GM23338 (cell line): Measurements from ENCODE around the gene PFKM. TPM values are rescaled to one million over a fixed set of nuclear protein-coding genes. Genes with fewer than 3 reads are reported as not detected.

Source experiments
- ATAC-seq: fragments of 200-7000 bp; cut with Tn5 transposase; 3 replicates; pipeline ENCODE4 v1.9.1; 2020
- DNase-seq: peaks from one replicate; pipeline ENCODE4 v3.0.0-alpha.2; 2015; ENCODE audit warnings: low spot score
- H2AFZ ChIP-seq: fragments of 200-600 bp; sonication (generic); 2 replicates; pipeline ENCODE4 v1.8.0; 2016; ENCODE audit warnings: antibody characterized with exemption, mild to moderate bottlenecking, moderate library complexity
- H3F3A ChIP-seq: fragments of 200-600 bp; sonication (generic); replicated peaks from 2 replicates; pipeline ENCODE4 v1.8.0; 2017; ENCODE audit warnings: antibody characterized with exemption, mixed run types, low read depth
- H3K27ac ChIP-seq: fragments of 200-600 bp; sonication (generic); 2 replicates; pipeline ENCODE4 v1.6.1; 2016; ENCODE audit warnings: low read depth
- H3K27me3 ChIP-seq: fragments of 200-600 bp; sonication (generic); 2 replicates; pipeline ENCODE4 v1.8.0; 2016; ENCODE audit warnings: mild to moderate bottlenecking, mixed run types, moderate library complexity; ENCODE audit not compliant: insufficient read depth
- H3K36me3 ChIP-seq: fragments of 200-600 bp; sonication (generic); 2 replicates; pipeline ENCODE4 v1.8.0; 2016; ENCODE audit warnings: mild to moderate bottlenecking; ENCODE audit not compliant: insufficient read depth
- H3K4me1 ChIP-seq: fragments of 200-600 bp; sonication (generic); 2 replicates; pipeline ENCODE4 v1.8.0; 2016; ENCODE audit warnings: mild to moderate bottlenecking, moderate library complexity; ENCODE audit not compliant: insufficient read depth
- H3K4me2 ChIP-seq: fragments of 200-600 bp; sonication (generic); 2 replicates; pipeline ENCODE4 v1.7.1; 2017; ENCODE audit warnings: mixed run types
- H3K4me3 ChIP-seq: fragments of 200-600 bp; sonication (generic); 2 replicates; pipeline ENCODE4 v1.6.1; 2016; ENCODE audit warnings: mixed run types
- H3K79me2 ChIP-seq: fragments of 200-600 bp; sonication (generic); replicated peaks from 2 replicates; pipeline ENCODE4 v1.8.0; 2017; ENCODE audit warnings: mild to moderate bottlenecking; ENCODE audit not compliant: insufficient read depth
- H3K9me2 ChIP-seq: fragments of 200-600 bp; sonication (generic); 2 replicates; pipeline ENCODE4 v1.8.0; 2017; ENCODE audit not compliant: insufficient read depth
- H4K20me1 ChIP-seq: fragments of 200-600 bp; sonication (generic); replicated peaks from 2 replicates; pipeline ENCODE4 v1.8.0; 2017; ENCODE audit warnings: mild to moderate bottlenecking; ENCODE audit not compliant: insufficient read depth
- H3K27ac Mint-ChIP-seq: 2 replicates; pipeline ENCODE4 v1.8.0; 2020; ENCODE audit warnings: inconsistent platforms, mild to moderate bottlenecking, moderate library complexity, mixed read lengths
- H3K27me3 Mint-ChIP-seq: 3 replicates; pipeline ENCODE4 v1.8.0; 2022; ENCODE audit warnings: low read depth, mild to moderate bottlenecking, moderate library complexity, mixed read lengths, inconsistent platforms; ENCODE audit not compliant: insufficient read depth, poor library complexity
- H3K36me3 Mint-ChIP-seq: 3 replicates; pipeline ENCODE4 v1.8.0; 2021; ENCODE audit warnings: low read depth, mild to moderate bottlenecking, inconsistent platforms, moderate library complexity, mixed read lengths
- H3K4me1 Mint-ChIP-seq: 3 replicates; pipeline ENCODE4 v1.8.0; 2020; ENCODE audit warnings: mild to moderate bottlenecking, inconsistent platforms, mixed read lengths
- H3K4me3 Mint-ChIP-seq: 3 replicates; pipeline ENCODE4 v1.8.0; 2021; ENCODE audit warnings: moderate library complexity, mild to moderate bottlenecking, inconsistent platforms, mixed read lengths
- H3K9me3 Mint-ChIP-seq: 3 replicates; pipeline ENCODE4 v1.8.0; 2020; ENCODE audit warnings: moderate library complexity, mild to moderate bottlenecking, inconsistent platforms, mixed read lengths
- CREB1 ChIP-seq: fragments of 250-450 bp; sonication (Bioruptor Pico); IDR thresholded peaks from 2 replicates; pipeline ENCODE4 v1.5.0; 2020; ENCODE audit warnings: low read depth, mild to moderate bottlenecking, moderate library complexity
- ETS1 ChIP-seq: IDR thresholded peaks from 2 replicates; pipeline ENCODE4 v1.6.1; 2016; ENCODE audit warnings: antibody characterized with exemption
- EZH2phosphoT487 ChIP-seq: fragments of 200-600 bp; sonication (generic); IDR thresholded peaks from one replicate; pipeline ENCODE4 v1.8.1; 2018; ENCODE audit warnings: antibody characterized with exemption; ENCODE audit not compliant: unreplicated experiment
- JUNB ChIP-seq: IDR thresholded peaks from one replicate; pipeline ENCODE4 v1.6.1; 2016; ENCODE audit warnings: antibody characterized with exemption; ENCODE audit not compliant: unreplicated experiment
- NANOG ChIP-seq: IDR thresholded peaks from 2 replicates; pipeline ENCODE4 v1.6.1; 2016; ENCODE audit warnings: antibody characterized with exemption, borderline replicate concordance
- POLR2AphosphoS5 ChIP-seq: IDR thresholded peaks from 2 replicates; pipeline ENCODE4 v1.6.1; 2016; ENCODE audit warnings: antibody characterized with exemption, low read depth
- ZNF114 ChIP-seq: fragments of 250-450 bp; sonication (Bioruptor Pico); IDR thresholded peaks from 2 replicates; pipeline ENCODE4 v1.5.0; 2020; ENCODE audit warnings: mild to moderate bottlenecking, moderate library complexity
- polyA plus RNA-seq: library from polyadenylated mRNA; unstranded; fragments of >200 nt; fragmentation: Nextera tagmentation; extraction: Ambion mirVana; gene quantifications from 2 replicates; pipeline ENCODE4 v1.2.1, GENCODE V29; 2016
- total RNA-seq: library from RNA; depleted of rRNA; stranded (reverse); fragments of >200 nt; shearing (Covaris generic); gene quantifications from 2 replicates; pipeline ENCODE4 v1.2.3, GENCODE V29; 2014
- TF ChIP-seq, protein P1 (sequence below), 2 experiments: fragments of 200-600 bp in 1 of 2; sonication (generic) in 1 of 2; conservative IDR thresholded peaks; 2 replicates each; pipeline versions ENCODE4 v1.5.1 to v1.6.1; 2016 to 2017; ENCODE audit warnings: antibody characterized with exemption in 2 of 2, low read depth in 2 of 2, mild to moderate bottlenecking in 2 of 2, moderate library complexity in 1 of 2
- TF ChIP-seq, protein P2 (sequence below): fragments of 250-450 bp; sonication (Bioruptor Pico); IDR thresholded peaks from 2 replicates; pipeline ENCODE4 v1.5.0; 2020; ENCODE audit warnings: mild to moderate bottlenecking, moderate library complexity

The PFKM gene
- total and polyA plus RNA-seq, 2 experiments from 2014 or later = 47.2 to 82.5 TPM

- TF ChIP-seq, protein P1, sequence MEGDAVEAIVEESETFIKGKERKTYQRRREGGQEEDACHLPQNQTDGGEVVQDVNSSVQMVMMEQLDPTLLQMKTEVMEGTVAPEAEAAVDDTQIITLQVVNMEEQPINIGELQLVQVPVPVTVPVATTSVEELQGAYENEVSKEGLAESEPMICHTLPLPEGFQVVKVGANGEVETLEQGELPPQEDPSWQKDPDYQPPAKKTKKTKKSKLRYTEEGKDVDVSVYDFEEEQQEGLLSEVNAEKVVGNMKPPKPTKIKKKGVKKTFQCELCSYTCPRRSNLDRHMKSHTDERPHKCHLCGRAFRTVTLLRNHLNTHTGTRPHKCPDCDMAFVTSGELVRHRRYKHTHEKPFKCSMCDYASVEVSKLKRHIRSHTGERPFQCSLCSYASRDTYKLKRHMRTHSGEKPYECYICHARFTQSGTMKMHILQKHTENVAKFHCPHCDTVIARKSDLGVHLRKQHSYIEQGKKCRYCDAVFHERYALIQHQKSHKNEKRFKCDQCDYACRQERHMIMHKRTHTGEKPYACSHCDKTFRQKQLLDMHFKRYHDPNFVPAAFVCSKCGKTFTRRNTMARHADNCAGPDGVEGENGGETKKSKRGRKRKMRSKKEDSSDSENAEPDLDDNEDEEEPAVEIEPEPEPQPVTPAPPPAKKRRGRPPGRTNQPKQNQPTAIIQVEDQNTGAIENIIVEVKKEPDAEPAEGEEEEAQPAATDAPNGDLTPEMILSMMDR (conservative IDR thresholded peaks at IDR 0.05; ENCODE audit: low read depth in 2 of 2) = no peak
Measured at GRCh38 chr12:48075832-48076231, 43.3 kb upstream of the PFKM start (continued).

- DNase-seq (no peak), ATAC-seq (no peak)
- Histone ChIP-seq H3K4me3 (no peak overlapping the region), H3K4me2 (no peak overlapping the region), H3K79me2 (no peaks in the 10 kb centered on the region), H3F3A (no peaks in the 10 kb centered on the region), H3K4me1 (no peaks in the 10 kb centered on the region), H2AFZ (no peak overlapping the region), H3K36me3 (peaks cover 13% of the 10 kb centered on the region), H4K20me1 (no peaks in the 10 kb centered on the region; the same call in none of the 2 replicates), H3K27me3 (no peaks in the 10 kb centered on the region), H3K27ac (no peak overlapping the region), H3K9me2 (no peaks in the 10 kb centered on the region)
- peaks cover 25% of the 10 kb centered on the region; the same call in 2 of the 3 replicates for H3K36me3 Mint-ChIP-seq
- H3K4me1 Mint-ChIP-seq = no peaks in the 10 kb centered on the region
- peaks cover 3% of the 10 kb centered on the region for H3K27me3 Mint-ChIP-seq
- no peak overlapping the region for H3K4me3 Mint-ChIP-seq
- no peak for TF ChIP-seq EZH2phosphoT487
- TF ChIP-seq NANOG = no peak
- TF ChIP-seq ZNF114 (CRISPR knock-in tag) = no peak
- H3K9me3 Mint-ChIP-seq = no peaks in the 10 kb centered on the region
- no peak overlapping the region for H3K27ac Mint-ChIP-seq
Measured at GRCh38 chr12:48077111-48077510, 42.1 kb upstream of the PFKM start.

DNA sequence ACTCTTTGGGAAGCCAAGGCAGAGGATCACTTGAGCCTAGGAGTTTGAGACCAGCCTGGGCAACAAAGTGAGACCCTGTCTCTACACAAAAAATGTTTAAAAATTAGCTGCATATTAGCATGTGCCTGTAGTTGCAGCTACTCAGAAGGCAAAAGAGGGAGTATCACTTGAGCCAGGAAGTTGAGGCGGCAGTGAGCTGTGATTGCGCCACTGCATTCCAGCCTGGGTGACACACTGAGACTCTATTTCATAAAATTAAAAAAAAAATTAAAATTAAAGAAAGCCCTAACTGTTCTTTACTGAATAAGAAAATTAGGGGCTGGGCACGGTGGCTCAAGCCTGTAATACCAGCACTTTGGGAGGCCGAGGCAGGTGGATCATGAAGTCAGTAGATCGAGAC is 40.3 kb upstream of the PFKM start:
- peaks cover 21% of the 10 kb centered on the region for H3K36me3 ChIP-seq
- Mint-ChIP-seq H3K36me3 (peaks cover 34% of the 10 kb centered on the region; the same call in 2 of the 3 replicates), H3K27ac (no peak overlapping the region), H3K4me1 (no peaks in the 10 kb centered on the region), H3K4me3 (no peak overlapping the region), H3K27me3 (peaks cover 3% of the 10 kb centered on the region), H3K9me3 (no peaks in the 10 kb centered on the region)
- H3K4me2 ChIP-seq = no peak overlapping the region
- TF ChIP-seq POLR2AphosphoS5 (no peak), NANOG (no peak), JUNB (no peak), CREB1 (no peak), ETS1 (no peak)
- TF ChIP-seq, protein P2, sequence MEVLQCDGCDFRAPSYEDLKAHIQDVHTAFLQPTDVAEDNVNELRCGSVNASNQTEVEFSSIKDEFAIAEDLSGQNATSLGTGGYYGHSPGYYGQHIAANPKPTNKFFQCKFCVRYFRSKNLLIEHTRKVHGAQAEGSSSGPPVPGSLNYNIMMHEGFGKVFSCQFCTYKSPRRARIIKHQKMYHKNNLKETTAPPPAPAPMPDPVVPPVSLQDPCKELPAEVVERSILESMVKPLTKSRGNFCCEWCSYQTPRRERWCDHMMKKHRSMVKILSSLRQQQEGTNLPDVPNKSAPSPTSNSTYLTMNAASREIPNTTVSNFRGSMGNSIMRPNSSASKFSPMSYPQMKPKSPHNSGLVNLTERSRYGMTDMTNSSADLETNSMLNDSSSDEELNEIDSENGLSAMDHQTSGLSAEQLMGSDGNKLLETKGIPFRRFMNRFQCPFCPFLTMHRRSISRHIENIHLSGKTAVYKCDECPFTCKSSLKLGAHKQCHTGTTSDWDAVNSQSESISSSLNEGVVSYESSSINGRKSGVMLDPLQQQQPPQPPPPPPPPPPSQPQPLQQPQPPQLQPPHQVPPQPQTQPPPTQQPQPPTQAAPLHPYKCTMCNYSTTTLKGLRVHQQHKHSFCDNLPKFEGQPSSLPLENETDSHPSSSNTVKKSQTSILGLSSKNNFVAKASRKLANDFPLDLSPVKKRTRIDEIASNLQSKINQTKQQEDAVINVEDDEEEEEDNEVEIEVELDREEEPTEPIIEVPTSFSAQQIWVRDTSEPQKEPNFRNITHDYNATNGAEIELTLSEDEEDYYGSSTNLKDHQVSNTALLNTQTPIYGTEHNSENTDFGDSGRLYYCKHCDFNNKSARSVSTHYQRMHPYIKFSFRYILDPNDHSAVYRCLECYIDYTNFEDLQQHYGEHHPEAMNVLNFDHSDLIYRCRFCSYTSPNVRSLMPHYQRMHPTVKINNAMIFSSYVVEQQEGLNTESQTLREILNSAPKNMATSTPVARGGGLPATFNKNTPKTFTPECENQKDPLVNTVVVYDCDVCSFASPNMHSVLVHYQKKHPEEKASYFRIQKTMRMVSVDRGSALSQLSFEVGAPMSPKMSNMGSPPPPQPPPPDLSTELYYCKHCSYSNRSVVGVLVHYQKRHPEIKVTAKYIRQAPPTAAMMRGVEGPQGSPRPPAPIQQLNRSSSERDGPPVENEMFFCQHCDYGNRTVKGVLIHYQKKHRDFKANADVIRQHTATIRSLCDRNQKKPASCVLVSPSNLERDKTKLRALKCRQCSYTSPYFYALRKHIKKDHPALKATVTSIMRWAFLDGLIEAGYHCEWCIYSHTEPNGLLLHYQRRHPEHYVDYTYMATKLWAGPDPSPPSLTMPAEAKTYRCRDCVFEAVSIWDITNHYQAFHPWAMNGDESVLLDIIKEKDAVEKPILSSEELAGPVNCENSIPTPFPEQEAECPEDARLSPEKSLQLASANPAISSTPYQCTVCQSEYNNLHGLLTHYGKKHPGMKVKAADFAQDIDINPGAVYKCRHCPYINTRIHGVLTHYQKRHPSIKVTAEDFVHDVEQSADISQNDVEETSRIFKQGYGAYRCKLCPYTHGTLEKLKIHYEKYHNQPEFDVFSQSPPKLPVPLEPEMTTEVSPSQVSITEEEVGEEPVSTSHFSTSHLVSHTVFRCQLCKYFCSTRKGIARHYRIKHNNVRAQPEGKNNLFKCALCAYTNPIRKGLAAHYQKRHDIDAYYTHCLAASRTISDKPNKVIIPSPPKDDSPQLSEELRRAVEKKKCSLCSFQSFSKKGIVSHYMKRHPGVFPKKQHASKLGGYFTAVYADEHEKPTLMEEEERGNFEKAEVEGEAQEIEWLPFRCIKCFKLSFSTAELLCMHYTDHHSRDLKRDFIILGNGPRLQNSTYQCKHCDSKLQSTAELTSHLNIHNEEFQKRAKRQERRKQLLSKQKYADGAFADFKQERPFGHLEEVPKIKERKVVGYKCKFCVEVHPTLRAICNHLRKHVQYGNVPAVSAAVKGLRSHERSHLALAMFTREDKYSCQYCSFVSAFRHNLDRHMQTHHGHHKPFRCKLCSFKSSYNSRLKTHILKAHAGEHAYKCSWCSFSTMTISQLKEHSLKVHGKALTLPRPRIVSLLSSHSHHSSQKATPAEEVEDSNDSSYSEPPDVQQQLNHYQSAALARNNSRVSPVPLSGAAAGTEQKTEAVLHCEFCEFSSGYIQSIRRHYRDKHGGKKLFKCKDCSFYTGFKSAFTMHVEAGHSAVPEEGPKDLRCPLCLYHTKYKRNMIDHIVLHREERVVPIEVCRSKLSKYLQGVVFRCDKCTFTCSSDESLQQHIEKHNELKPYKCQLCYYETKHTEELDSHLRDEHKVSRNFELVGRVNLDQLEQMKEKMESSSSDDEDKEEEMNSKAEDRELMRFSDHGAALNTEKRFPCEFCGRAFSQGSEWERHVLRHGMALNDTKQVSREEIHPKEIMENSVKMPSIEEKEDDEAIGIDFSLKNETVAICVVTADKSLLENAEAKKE (CRISPR knock-in tag) = no peak
- H3K27ac ChIP-seq = no peak overlapping the region
- H2AFZ ChIP-seq = no peak overlapping the region
- H3K27me3 ChIP-seq = no peaks in the 10 kb centered on the region
- no peaks in the 10 kb centered on the region for H3K79me2 ChIP-seq
- H3K4me1 ChIP-seq = no peaks in the 10 kb centered on the region
- H3K4me3 ChIP-seq = no peak overlapping the region
- H4K20me1 ChIP-seq = no peaks in the 10 kb centered on the region; the same call in 1 of the 2 replicates
- no peaks in the 10 kb centered on the region for H3K9me2 ChIP-seq
- DNase-seq (no peak), ATAC-seq (no peak)
- H3F3A ChIP-seq = no peaks in the 10 kb centered on the region
